HG03175 (cell line): Measurements from ENCODE around the gene TMEM163.

Source experiments
- ATAC-seq: cut with Tn5 transposase; IDR thresholded peaks from one replicate; pipeline ENCODE4 v1.9.1; 2021; ENCODE audit warnings: mild to moderate bottlenecking, moderate library complexity; ENCODE audit not compliant: unreplicated experiment

TMEM163 gene

DNA sequence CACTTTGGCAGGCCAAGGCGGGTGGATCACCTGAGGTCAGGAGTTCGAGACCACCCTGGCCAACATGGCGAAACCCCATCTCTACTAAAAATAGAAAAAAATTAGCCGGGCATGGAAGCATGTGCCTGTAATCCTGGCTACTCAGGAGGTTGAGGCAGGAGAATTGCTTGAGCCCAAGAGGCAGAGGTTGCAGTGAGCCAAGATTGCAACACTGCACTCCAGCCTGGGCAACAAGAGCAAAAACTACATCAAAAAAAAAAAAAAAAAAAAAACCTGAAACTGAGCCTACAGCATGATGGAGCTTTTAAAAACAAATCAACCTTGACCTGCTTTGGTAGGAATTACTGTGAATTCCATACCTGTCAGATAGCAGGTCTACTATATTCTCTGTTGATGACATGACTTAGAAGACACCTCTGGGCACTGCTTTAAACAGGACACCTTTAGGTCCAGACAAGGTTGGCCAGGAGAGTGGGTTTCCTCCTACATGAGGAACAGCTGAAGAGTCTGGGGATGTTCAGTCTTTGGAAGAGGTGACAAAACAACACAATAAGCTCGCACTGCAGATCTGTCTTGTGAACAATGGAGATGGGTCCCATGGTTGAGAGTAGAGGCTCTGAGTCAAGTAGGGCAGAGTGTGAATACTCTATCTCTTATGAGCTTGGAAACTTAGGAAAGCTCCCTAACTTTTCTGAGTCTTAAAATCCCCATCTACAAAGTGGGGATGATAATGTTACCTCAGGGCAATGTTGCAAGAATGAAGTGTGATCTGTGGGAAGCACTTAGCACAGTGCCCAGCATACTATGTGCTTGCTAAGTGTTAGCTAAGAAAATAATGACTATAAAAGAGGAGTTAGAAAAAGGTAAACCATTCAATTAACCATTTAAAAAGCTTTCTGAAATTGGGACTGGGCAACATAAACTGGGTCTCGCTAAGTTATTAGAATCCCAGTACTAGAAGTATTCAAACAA lies 25.2 kb downstream of the TMEM163 start:
- no peak for ATAC-seq

DNA sequence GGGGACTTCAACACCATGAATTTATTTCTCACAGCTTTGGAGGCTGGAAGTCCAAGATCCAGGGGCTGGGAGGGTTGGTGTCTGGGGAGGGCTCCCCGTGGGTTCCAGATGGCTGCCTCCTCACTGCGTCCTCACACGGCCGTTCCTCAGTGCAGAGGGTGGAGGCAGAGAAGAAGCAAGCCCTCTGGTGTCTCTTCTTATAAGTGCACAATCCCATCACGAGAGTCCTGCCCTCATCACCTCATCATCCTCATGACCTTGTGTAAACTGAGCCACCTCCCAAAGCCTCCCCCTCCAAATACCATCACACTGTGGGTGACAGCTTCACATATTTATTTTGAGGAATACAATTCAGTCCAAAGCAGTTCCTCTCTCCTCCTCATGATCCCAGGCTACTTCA lies 26.3 kb downstream of the TMEM163 start:
- ATAC-seq = no peak

DNA sequence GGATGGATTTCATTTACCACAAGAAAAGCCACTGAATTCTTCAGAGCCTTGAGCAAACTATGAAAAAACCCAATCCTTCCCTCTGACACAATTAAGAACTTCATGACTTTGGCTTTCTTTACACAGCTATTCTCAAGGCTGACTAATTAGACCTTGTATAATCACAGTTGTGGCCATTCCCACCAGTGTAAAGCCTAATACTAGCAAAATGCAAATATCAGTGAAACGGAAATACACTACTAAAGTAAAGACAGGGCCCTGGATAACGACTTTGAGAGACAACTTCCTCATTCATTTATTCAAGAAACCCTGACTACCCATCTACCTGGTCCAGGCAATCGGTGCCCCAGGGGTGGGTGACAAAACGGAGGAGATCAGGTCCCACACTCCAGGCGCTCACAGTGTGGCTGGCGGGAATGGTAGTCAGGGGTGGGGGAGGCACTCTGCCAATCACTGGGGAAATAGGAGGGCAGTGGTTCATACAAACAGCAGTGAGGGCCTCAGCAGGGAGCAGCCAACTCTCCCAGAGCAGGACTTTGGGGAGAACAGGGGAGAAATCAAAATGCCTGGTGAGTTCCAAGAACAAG lies 28.1 kb downstream of the TMEM163 start:
- no peak for ATAC-seq

DNA sequence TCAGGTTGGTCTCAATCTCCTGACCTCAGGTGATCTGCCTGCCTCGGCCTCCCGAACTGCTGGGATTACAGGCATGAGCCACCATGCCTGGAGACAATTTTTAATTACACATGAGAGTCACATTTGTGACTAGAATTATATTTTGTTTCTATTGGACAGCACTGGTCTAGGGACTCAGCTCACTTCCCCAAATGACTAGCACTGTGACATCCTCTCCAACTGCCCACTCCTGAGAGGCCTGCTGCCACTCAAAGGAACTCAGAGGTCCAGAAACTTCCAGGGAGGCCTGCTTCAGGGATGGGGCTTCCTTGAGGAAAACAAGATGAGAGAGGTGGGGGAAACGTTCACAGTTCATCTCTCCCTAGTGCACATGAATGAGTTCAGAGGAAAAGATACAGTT lies 29.5 kb downstream of the TMEM163 start:
- no peak for ATAC-seq

DNA sequence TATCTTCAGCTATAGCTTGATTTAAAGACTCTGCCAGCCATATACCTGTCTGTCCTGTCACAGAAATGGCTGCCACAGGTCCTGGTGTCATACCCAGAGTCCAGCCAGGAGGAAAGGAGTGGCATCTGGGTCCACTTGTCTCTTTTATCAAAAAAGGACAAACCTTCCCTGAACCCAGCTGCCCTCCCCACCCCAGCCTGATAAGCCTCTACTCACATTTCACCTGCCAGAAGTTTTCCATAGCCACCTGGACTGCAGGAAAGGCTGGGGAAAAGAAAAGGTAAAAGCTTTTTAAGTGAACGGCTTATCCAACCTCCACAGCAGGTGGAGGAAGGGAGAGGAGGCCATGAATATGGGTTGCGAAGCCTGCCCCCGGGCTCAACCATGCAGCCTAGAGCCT lies 32.8 kb downstream of the TMEM163 start:
- ATAC-seq = no peak

DNA sequence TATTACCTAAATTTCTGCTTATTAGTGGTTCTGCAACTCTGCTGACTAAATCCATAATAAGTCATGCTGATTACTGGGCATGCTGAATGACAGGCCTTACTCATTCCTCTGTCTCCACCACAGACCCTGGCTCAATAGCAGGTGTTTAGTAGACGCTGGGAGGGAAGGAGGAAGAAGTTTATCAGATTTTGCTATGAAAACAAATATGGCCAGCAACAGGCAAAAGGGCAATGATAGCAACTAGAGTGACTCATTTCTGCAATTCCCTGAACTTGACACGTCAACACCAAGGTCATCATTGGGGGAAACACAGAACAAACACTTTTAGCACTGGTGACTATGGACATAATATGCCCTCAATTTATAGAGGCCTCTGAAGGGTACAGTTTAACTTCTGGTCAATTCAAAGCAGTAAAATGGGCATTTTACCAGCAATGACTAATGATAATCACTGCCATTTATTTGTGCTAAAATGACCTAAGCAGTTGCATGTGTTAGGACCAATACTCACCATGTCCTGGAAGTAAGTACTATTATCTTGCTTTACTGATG lies 35.2 kb downstream of the TMEM163 start:
- peak; percentile 72 for ATAC-seq

DNA sequence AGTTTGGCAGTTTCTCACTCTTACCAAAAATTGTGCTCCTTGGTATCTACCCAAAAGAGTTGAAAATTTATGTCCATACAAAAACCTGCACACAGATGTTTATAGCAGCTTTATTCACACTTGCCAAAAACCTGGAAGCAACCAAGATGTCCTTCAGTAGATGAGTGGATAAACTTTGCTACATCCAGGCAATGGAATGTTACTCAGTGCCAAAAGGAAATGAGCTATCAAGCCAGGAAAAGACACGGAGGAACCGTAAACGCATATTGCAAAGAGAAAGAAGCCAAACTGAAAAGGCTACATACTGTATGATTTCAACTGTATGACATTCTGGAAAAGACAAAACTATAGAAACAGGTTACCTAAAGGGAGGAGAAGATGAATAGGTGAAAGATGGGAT lies 36.1 kb downstream of the TMEM163 start:
- ATAC-seq = no peak

DNA sequence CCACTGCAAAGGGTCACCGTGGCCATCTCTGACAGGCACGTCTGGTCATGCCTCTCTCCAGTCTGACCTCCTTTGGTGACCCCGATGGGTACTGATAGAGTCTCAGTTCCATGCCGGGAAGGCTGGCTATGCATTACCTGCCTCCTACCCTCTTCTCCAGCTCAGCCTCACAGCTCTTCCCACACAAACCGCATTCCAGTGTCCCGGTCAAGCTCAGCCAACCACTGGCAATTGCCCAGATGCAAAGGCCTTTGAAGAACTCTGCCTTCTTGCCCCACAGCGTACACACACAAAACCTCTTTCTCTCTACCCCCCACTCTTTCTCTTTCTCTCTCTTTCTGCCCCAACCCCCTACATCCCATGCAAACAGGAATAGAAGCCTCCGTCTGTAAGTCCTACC lies 37.6 kb downstream of the TMEM163 start:
- ATAC-seq = no peak

DNA sequence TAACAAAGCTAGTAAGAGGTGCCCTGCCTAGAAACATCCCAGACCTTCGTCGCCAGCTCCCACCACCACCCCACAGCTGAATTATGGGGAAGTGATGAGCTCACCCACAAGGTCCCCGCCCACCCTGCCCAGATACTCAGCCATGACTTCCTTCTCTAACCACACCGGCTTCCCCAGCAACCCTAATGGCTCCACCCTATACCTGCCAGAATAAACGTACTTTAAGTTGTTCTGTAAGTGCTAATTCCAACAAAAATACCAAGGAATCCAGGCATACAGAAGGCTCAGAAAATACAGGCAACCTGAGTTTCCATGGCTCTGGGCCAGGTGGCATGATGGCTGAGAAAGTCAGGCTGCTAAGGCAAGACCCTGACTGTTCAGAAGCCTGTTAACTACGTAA lies 39.1 kb downstream of the TMEM163 start:
- no peak for ATAC-seq

DNA sequence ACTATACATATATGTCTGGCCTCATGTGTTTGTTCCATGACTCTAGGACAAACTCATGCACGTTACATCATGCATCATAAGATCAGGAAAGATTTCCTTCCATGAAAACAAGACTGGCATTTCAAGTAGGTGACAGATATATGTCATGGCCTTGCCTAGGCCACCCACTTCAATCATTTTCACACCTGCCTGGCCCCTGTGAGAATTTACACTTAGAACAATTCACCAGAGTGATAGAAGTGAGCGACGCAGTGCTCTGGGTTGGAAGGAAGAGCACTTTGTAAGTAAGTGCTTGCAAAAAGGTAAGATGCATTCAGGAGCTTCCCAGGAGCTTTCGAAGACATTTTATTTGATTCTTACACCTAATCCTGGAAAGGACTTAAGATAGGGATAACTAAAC lies 39.5 kb downstream of the TMEM163 start:
- ATAC-seq = no peak

DNA sequence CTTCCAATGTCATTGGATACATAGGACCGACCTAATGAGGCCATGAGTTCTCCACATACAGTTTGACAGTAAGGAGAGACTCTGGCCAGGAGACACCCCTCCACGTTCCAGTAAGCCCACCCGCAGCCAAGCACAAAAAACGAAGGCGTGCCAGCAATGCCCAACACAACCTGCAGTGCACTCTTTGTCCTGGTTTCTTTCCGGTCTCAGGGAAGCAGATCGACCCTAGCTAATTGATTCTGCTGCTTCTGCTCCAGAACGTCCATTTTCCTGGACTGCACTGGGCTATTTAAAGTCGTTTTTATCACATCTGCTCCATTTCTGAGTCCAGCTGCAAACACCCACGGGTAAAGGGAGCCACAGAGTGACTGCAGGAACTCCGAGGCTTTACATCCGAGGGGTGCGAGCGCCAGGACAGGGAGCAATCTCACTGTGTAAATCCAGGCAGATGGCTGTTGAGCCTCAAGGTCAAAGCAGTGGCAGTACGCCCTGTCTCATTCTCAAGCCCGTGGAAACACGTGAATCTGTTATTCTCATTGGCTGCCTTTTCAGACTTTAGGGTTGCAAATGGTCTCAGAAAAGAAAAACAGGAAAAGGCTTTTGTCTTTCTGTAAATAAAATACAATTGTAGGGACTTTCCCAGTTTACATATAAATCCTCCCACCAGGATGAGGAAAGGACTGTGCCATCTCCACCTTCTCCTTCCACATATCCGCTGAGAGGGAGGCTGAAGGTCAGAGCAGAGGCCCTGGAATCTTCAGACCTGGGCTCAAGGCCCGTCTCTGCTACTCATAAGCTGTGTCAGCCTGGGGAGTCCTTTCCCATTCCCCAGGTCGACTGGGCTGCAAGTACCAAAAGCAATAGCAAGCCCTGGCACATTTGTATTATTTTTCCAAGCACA lies 40.7 kb downstream of the TMEM163 start:
- no peak for ATAC-seq

DNA sequence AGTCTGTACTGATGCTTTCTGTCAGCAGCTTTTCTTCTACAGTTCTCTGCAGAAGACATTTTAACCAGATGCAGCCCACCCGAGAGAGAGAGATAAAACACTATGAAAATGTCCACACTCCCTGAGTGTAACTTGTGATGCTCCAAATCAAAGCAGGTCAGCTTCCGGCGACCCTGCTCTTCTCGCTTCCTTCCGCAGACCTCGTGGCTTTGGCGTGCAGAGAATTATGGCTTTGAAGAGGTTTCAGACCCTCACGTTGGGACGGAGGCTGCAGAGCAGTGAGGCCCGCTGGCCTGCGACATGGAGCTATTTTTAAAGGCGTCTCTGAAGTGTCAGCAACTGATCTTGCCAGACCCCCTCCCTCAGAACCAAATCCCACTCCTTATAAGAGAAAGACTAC lies 41.8 kb downstream of the TMEM163 start:
- ATAC-seq = no peak

DNA sequence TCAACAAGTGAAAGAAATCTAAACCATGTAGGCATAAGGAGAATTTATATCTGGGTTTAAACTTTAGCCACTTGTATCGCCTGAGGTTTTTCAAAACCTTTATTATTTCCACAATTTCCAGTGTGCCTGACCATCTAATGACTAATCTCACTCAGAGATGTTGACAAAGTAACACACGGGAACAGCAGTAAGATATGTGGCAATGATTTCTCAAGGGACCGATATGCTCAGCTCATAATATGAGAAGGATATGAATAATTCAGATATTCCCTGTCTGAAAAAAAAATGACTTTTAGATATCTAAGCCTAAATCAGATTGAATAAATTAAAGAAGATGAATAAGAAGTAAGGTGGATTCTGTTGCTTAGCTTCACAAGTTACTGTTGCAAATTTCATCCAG lies 43.5 kb downstream of the TMEM163 start:
- no peak for ATAC-seq

DNA sequence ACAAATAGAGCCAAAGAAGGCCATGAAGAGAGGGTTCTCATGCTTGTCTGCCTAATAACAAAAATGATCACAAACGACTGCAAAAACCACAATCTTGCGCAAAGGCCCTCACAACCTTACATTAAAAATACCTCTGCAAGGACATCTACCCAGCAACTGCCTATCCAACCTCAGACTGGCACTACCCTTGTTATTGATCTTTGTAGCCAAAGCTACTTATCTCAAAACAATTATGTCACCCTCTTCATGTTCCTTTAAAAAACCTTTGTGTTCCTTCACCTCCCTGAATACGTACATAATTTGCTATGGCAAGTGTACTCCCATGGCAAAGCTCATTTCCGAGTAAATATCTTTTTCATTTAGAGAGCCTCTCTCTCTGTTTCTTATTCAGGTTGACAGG lies 44.1 kb downstream of the TMEM163 start:
- ATAC-seq = no peak

DNA sequence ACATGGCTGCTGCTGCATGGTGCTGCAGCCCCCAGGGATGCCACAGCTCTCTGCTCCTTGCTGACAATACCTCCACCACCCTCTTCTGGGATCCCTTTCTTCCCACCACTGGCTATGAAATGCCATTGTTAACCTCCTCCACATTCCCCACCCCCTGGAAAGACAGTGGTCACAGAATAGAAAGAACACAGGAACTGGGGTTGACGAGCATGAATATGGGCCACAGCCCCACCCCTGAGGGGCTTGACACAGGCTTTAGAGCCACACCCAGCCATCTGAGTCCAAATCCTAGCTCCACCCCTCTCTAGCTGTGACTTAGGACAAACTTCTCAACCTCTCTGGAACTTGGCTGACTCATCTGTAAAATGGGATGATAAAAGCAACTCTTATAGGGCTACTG lies 47.3 kb downstream of the TMEM163 start:
- no peak for ATAC-seq

DNA sequence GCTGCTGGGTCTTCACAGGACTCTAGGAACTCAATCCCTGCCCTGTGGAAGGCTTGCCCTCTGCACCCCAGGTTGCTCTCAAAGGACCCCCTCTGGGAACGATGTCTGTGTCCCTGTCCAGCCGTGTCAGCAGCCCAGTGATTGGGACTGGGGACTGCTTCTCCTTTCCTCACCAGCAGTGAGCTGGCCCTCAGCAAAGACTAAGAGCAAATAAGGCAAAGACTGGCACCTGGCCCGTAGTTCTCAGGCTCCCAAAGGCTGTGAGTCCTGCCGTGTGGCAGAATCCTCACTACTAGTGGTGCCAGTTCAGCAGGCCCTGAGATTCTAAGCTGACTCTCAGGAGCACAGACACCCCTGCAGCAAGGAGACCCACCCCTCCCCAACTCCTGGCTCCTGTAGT lies 47.8 kb downstream of the TMEM163 start:
- ATAC-seq = no peak

DNA sequence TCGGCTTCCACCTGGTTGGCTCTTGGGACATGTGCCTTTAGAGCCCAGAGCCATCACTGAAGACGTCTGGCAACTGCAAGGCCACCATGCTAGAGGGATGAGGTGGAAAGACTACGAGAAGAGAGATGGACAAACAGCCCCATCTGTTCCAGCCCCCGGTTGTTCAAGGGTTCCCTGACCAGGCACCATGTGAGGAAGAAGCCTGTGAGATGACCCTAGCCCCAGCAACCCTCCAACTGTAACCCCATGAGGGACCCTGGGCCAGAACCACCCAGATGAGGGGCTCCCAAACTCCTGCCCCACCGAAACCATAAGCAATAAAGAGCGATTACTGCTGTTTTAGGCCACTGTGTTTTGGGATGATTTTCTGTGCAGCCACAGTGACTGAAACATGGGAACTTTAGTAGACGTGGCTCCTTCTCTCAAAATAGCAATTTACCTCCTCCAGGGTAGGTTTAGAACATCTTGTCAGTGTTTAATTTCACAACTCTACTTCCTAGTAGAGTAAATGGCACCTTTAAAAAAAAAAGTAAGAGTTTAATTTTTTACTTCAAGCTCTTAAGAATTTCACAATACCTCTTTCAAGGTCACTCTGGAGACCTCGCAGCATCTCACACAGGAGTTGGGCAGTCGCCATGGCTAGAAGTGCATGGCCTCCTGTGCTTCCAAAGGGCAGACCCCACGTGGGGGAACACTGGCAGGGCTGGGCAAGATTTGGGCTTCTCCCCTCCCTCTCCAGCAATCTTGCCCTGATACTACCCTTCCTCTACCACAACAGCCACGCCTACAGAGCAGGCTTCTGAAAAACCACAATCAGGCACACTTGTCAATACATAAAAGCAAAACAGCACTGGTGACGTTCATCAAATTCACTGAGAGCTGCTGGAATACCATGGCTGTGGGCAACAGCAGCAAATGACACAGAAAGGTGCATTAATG lies 48.8 kb downstream of the TMEM163 start:
- ATAC-seq = no peak

DNA sequence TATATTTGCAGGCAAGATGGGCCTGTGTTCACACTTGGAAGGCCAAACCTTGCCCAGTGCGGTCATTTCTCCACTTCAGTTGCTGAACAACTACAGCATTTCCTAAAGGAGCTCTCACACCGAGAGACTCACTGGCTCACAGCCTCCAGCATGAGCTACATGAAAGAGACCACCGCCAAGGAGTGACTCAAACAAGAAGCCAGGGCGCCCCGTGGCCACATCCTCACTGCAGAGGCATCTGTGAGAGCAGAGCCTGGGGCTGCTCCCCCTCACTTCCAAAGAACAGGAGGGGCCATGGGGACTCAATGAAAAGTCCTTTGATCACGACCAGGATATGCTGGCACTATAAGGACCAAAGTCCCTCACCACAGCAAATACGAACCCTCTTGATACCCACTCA lies 50.0 kb downstream of the TMEM163 start:
- no peak for ATAC-seq

DNA sequence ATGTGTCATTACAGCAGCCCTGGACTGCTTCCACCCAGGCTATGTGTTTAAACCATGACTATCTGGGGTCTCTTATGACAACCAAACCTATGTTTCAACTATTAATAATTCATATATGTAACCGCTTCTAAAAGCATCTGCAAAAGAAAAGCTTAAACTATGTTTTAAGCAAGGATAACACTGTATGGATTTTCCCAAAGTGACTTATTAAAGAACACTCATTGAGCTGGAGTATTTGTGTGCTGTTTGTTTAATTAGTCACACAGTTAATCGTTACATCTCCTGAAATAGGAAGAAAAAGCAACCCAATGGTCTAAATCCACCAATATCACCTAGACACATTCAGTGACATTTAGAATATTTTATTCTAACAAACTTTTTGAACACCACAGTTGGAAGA lies 51.3 kb downstream of the TMEM163 start:
- no peak for ATAC-seq

DNA sequence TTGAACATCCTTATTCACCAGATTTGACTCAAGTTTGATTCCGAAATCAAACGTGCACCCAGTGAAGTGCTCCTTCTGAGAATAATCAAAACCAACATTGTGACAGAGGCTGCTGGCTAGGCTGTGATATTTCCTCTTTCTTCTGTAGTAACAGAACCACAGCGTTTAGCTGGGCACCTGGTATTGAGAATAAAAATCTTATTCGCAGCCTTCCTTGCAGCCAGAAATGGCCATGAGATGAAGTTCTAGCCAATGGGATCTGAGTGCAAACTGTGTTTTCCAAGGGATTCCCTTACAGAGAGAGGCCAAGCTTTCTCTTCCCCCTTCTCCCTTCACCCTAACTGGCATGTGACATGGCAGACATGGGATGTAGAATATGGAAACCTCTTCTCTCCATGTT lies 51.7 kb downstream of the TMEM163 start:
- no peak for ATAC-seq
